Adrenal gland (tissue), 5 donors: ENCODE data around the gene FUT8.

ENCODE experiments used
- CTCF ChIP-seq, 6 experiments: fragments of 450-650 bp in 4 of 6; fragments of 200-600 bp in 2 of 6; sonication (generic) in 1 of 6; IDR thresholded peaks; 1 replicate in 5 of 6; 2 replicates in 1 of 6; pipeline versions ENCODE4 v1.5.1 to v1.8.0; 2016 to 2021; ENCODE audit warnings: antibody characterized with exemption in 6 of 6, mild to moderate bottlenecking in 2 of 6, moderate library complexity in 1 of 6
- POLR2A ChIP-seq, 2 donors: fragments of 450-650 bp; IDR thresholded peaks; one replicate each; pipeline ENCODE4 v1.6.1; 2017; ENCODE audit warnings: antibody characterized with exemption in 2 of 2, mild to moderate bottlenecking in 2 of 2, moderate library complexity in 1 of 2
- donor health status: DM: no; HTN: no; CAD: no.

- no peak for TF ChIP-seq CTCF (IDR thresholded peaks at IDR 0.05)
- TF ChIP-seq POLR2A (IDR thresholded peaks at IDR 0.05), result no peak
These were observed 118.6 kb downstream of the FUT8 start for GRCh38 chr14:65531148-65531547.
